HepG2 (cell line): ENCODE measurements around the gene FSIP1. TPM values are rescaled to one million over a fixed set of nuclear protein-coding genes. Genes with fewer than 3 reads are reported as not detected.

Experiments
- ATAC-seq: fragments of 200-7000 bp; cut with Tn5 transposase; 3 replicates; pipeline ENCODE4 v1.9.1; 2020; ENCODE audit warnings: mild to moderate bottlenecking, moderate library complexity
- BruUV-seq: library from RNA; stranded (reverse); fragments of 400-500 nt; replicated peaks from 2 replicates; lab custom pipeline; 2021; lab: Mats Ljungman, UMichigan
- CTCF ChIA-PET: fragments of 300-600 bp; formaldehyde crosslinking; extraction: SDS; loops from one replicate; lab custom pipeline; 2021; ENCODE audit warnings: low total read pairs, inconsistent platforms, low intra/inter-chr PET ratio; lab: Yijun Ruan, JAX
- POLR2A ChIA-PET: fragments of 350-600 bp; sonication (Branson Sonifier 250); formaldehyde crosslinking; loops from one replicate; lab custom pipeline; 2020; ENCODE audit warnings: antibody characterized with exemption, inconsistent platforms; lab: Yijun Ruan, JAX
- DNase-seq: peaks from one replicate; pipeline ENCODE4 v3.0.0-alpha.2; 2015; ENCODE audit warnings: low spot score
- FAIRE-seq: peaks from 3 replicates; lab custom pipeline; 2011; peaks lifted over from hg19 to GRCh38; lab: Jason Lieb, UNC
- H2AFZ ChIP-seq: one replicate; pipeline ENCODE4 v1.6.1; 2011; ENCODE audit warnings: low read length, inconsistent platforms
- H3K27ac ChIP-seq: fragments of 300-600 bp; 3 replicates; pipeline ENCODE4 v1.8.0; 2011; ENCODE audit warnings: mixed run types, mild to moderate bottlenecking, mixed read lengths, low read length, inconsistent platforms; ENCODE audit not compliant: insufficient read depth; ENCODE audit errors: extremely low read length
- H3K27me3 ChIP-seq, 2 experiments: fragments of 200-600 bp in 1 of 2; 2 replicates in 1 of 2; 3 replicates in 1 of 2; pipeline versions ENCODE4 v1.6.0 to v1.8.0; 2011; ENCODE audit warnings: low read length in 2 of 2, mild to moderate bottlenecking in 2 of 2, moderate library complexity in 2 of 2, inconsistent platforms in 1 of 2; ENCODE audit not compliant: insufficient read depth in 2 of 2, control insufficient read depth in 1 of 2
- H3K36me3 ChIP-seq, 2 experiments: fragments of 200-600 bp in 1 of 2; replicated peaks in 1 of 2; 2 replicates in 1 of 2; 3 replicates in 1 of 2; pipeline versions ENCODE4 v1.5.1 to v1.8.0; 2011; ENCODE audit warnings: low read length in 2 of 2, inconsistent platforms in 1 of 2; ENCODE audit not compliant: insufficient read depth in 2 of 2, control insufficient read depth in 1 of 2
- H3K4me1 ChIP-seq: 2 replicates; pipeline ENCODE4 v1.5.1; 2012; ENCODE audit warnings: low read length, inconsistent platforms; ENCODE audit not compliant: insufficient read depth
- H3K4me2 ChIP-seq: 2 replicates; pipeline ENCODE4 v1.6.0; 2011; ENCODE audit warnings: low read depth, low read length, inconsistent platforms
- H3K4me3 ChIP-seq, 3 experiments: fragments of 200-600 bp in 1 of 3; sonication (generic), shearing (Covaris generic) in 1 of 3; replicated peaks in 1 of 3; 2 replicates each; pipeline ENCODE4 v1.5.1; 2011 to 2016; ENCODE audit warnings: low read length in 3 of 3, inconsistent platforms in 2 of 3, low read depth in 2 of 3, mild to moderate bottlenecking in 2 of 3, control low read depth in 1 of 3, mixed read lengths in 1 of 3; ENCODE audit not compliant: insufficient read depth in 1 of 3
- H3K79me2 ChIP-seq: one replicate; pipeline ENCODE4 v1.6.1; 2011; ENCODE audit warnings: low read length, inconsistent platforms; ENCODE audit not compliant: insufficient read depth
- H3K9ac ChIP-seq: 2 replicates; pipeline ENCODE4 v1.6.0; 2011; ENCODE audit warnings: mild to moderate bottlenecking, low read depth, low read length, inconsistent platforms; ENCODE audit not compliant: insufficient read depth
- H3K9me3 ChIP-seq: 2 replicates; pipeline ENCODE4 v1.5.1; 2012; ENCODE audit warnings: mild to moderate bottlenecking, low read length
- H4K20me1 ChIP-seq: 2 replicates; pipeline ENCODE4 v1.6.0; 2011; ENCODE audit warnings: inconsistent platforms, mild to moderate bottlenecking, low read length, moderate library complexity; ENCODE audit not compliant: insufficient read depth
- EED ChIP-seq: sonication (generic); formaldehyde crosslinking; IDR thresholded peaks from 2 replicates; pipeline ENCODE4 v1.5.0; 2020; ENCODE audit warnings: mild to moderate bottlenecking, missing genetic modification reagents
- MED1 ChIP-seq: sonication (generic); formaldehyde crosslinking; IDR thresholded peaks from 2 replicates; pipeline ENCODE4 v1.4.0; 2020; ENCODE audit warnings: missing genetic modification reagents
- ZKSCAN8 ChIP-seq: IDR thresholded peaks from 2 replicates; pipeline ENCODE4 v1.6.1; 2016; ENCODE audit warnings: borderline replicate concordance, missing genetic modification reagents, missing compliant biosample characterization
- ZNF530 ChIP-seq: sonication (generic); formaldehyde crosslinking; IDR thresholded peaks from 2 replicates; pipeline ENCODE4 v1.5.0; 2020; ENCODE audit warnings: low read depth, mild to moderate bottlenecking, missing genetic modification reagents
- ZSCAN12 ChIP-seq: sonication (generic); formaldehyde crosslinking; IDR thresholded peaks from 2 replicates; pipeline ENCODE4 v1.9.0; 2021; ENCODE audit warnings: mild to moderate bottlenecking, missing genetic modification reagents
- WGBS: methylation state at CpG from one replicate; pipeline ENCODE4 v1.1.6; 2017; ENCODE audit warnings: low lambda C conversion rate; 5-methylcytosine and 5-hydroxymethylcytosine counted together
- in situ Hi-C: cut with HindIII; loops from 2 replicates; pipeline ENCODE4 v1.10.0; 2017; ENCODE audit warnings: low pct_unique_long_range_greater_than_20kb; ENCODE audit not compliant: extremely low pct_ligation_motif_present
- intact Hi-C: fragments of 100-400 bp; cut with micrococcal nuclease; formaldehyde crosslinking; loops from one replicate; pipeline ENCODE4 v1.10.0; 2022; ENCODE audit not compliant: unreplicated experiment
- polyA plus RNA-seq, 8 experiments: library from polyadenylated mRNA; depleted of rRNA in 3 of 8; stranded (reverse) in 7 of 8; unstranded in 1 of 8; fragments of >200 nt; fragmentation: Illumina TruSeq in 4 of 8; extraction: Trizol in 4 of 8; gene quantifications; 2 replicates each; pipeline versions ENCODE4 v1.2.1 to v1.2.3, GENCODE V29; 2011 to 2016; ENCODE audit warnings: low read depth in 4 of 8, missing spikeins in 1 of 8, mixed read lengths in 1 of 8; ENCODE audit not compliant: insufficient read depth in 1 of 8
- total RNA-seq, 5 experiments: library from RNA; depleted of rRNA; stranded (reverse); fragments of >200 nt; fragmentation: Illumina TruSeq; extraction: Trizol; gene quantifications; 2 replicates each; pipeline ENCODE4 v1.2.3, GENCODE V29; 2016; ENCODE audit warnings: low read depth in 1 of 5
- TF ChIP-seq, protein P1 (sequence below): sonication (generic); formaldehyde crosslinking; IDR thresholded peaks from 2 replicates; pipeline ENCODE4 v1.9.0; 2022; ENCODE audit warnings: missing genetic modification reagents, mild to moderate bottlenecking, borderline replicate concordance

The FSIP1 gene
- total and polyA plus RNA-seq, 2 of the 13 experiments (the other 11 are each of a cell fraction or from before 2014, with no cell fraction given) = 0.18 TPM; not detected in 1

GRCh38 chr15:39644136-39644535, 138.5 kb downstream of the FSIP1 start:
- no peak overlapping the region for H3K4me2 ChIP-seq
- 67% methylated on average over 12 of the region's 13 CpGs for WGBS
- H3K79me2 ChIP-seq = no peaks in the 10 kb centered on the region
- H3K27ac ChIP-seq = no peak overlapping the region
- ATAC-seq = no peak
- intact Hi-C loops = no loop called here
- H3K9ac ChIP-seq = no peak overlapping the region
- ChIA-PET POLR2A (no interaction called here), CTCF (no interaction called here)
- no peaks in the 10 kb centered on the region for H3K9me3 ChIP-seq
- BruUV-seq = no TSS peak
- DNase-seq = no peak
- no peaks in the 10 kb centered on the region for H3K36me3 ChIP-seq
- H3K4me1 ChIP-seq = peaks cover 43% of the 10 kb centered on the region
- no peak overlapping the region for H3K4me3 ChIP-seq
- no peak overlapping the region for H2AFZ ChIP-seq
- no peaks in the 10 kb centered on the region for H4K20me1 ChIP-seq
- in situ Hi-C loops = no loop called here
- no peaks in the 10 kb centered on the region for H3K27me3 ChIP-seq
- no peak for TF ChIP-seq ZNF530
- FAIRE-seq = no peak

DNA sequence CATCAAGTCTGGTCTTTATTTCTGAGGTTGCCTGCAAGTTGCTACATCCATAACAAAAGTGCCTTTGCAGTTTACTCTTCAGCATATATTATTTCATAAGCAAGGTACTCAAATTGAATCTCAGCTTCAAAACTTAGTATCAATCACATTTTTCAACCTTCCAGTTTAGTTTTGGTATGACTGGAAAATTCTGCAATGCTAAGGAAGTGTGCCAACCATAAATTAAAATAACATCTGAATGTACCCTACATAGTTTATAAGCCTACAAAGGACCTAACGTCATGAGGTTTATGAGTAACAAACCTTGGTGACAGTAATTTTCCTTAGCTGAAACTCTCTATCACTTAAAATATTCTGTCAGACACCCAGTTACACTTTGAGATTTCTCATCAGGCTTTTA, 138.9 kb downstream of the FSIP1 start:
- Histone ChIP-seq H3K4me1 (peaks cover 47% of the 10 kb centered on the region), H3K9me3 (no peaks in the 10 kb centered on the region), H3K9ac (no peak overlapping the region), H3K27ac (no peak overlapping the region), H3K4me2 (no peak overlapping the region), H3K79me2 (no peaks in the 10 kb centered on the region), H2AFZ (no peak overlapping the region), H3K36me3 (no peaks in the 10 kb centered on the region), H3K4me3 (no peak overlapping the region), H4K20me1 (no peaks in the 10 kb centered on the region), H3K27me3 (no peaks in the 10 kb centered on the region)
- ChIA-PET CTCF (no interaction called here), POLR2A (no interaction called here)
- intact Hi-C loops (no loop called here), in situ Hi-C loops (no loop called here)
- TF ChIP-seq EED (CRISPR knock-in tag) = no peak
- TF ChIP-seq, protein P1, sequence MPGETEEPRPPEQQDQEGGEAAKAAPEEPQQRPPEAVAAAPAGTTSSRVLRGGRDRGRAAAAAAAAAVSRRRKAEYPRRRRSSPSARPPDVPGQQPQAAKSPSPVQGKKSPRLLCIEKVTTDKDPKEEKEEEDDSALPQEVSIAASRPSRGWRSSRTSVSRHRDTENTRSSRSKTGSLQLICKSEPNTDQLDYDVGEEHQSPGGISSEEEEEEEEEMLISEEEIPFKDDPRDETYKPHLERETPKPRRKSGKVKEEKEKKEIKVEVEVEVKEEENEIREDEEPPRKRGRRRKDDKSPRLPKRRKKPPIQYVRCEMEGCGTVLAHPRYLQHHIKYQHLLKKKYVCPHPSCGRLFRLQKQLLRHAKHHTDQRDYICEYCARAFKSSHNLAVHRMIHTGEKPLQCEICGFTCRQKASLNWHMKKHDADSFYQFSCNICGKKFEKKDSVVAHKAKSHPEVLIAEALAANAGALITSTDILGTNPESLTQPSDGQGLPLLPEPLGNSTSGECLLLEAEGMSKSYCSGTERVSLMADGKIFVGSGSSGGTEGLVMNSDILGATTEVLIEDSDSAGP = no peak
- TF ChIP-seq ZSCAN12 (CRISPR knock-in tag) = no peak
- no peak for TF ChIP-seq ZKSCAN8
- TF ChIP-seq MED1 (CRISPR knock-in tag) = no peak
- 61% methylated on average over 1 of the region's 1 CpG for WGBS
- no peak for DNase-seq
- BruUV-seq = no TSS peak
- ATAC-seq = no peak
- FAIRE-seq = no peak
